Activated T-cell treated with anti-CD3 and anti-CD28 coated beads for 24 hours (primary cell): Measurements from ENCODE around the gene WDR41.
"Not testable (repeated sequence)": the region's sequence is repeated elsewhere in the genome, so short reads cannot be mapped to it uniquely, and the experiment has no call there.

Source experiments
- DNase-seq: peaks from one replicate; pipeline ENCODE4 v3.0.0-alpha.2; 2020; ENCODE audit warnings: low read depth

WDR41 gene

DNA sequence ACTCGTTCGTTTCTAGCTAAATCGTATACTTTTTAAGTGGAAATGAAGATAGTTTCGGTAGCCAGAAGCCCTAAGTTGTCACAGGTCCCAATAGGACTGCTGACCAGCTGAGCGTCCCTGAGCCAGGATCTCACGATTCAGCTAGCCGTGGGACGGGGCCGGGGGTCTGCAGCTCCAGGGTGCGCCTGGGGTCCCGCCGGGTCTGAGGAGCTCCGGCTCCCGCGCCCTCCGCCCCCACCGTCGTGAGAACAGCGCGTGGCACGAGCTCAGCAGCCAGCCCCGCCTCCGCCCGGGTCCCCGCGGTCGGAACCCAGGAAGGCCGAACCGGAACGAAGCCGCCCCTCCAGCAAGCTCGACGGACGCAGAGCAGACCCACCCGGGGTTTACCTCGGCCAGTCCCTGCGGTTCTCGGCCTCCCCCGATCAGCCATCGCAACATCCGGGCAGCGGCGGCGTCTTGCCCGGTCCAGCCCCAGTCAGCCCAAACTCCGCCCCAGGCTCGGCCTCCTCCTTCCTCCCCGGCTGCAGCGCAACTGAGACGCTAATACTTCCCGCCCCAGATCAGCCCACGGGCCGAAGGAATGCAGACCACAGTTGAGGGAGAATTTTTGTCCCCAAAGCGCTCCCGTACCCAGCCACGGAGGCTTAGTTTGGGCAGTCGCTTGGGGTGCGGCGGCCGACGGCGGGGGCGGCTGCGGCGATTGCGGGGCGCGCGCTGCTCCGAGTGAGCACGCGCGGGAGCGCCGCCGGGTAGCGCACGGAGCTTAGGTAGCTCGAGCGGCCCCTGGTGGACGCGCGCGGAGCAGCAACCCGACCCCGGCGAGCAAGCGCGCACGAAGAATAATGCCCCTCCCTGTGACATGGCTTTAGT is at the start of gene WDR41:
Gene WDR41, minus strand, starts transcription at position 534 of the 870 bp plus-strand sequence. Its CDS starts 96 bp downstream, at position 438.
- peak; percentile 80 for DNase-seq

DNA sequence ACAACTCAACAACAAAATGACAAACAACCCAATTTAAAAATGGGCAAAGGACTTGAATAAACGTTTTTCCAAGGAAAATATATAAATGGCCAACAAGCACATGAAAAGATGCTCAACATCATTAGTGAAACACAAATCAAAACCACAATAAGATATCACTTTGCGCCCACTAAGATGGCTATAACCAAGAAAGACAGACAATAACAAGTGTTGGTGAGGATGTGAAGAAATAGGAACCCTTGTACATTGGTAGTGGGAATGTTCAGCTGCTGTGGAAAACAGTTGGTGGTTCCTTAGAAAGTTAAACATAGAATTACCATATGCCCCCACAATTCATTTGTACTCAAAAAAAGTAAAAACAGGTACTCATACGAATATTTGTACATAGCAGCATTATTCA is 39.2 kb upstream of the WDR41 start:
- DNase-seq = no peak

- no peak for DNase-seq
These were observed 26.2 kb upstream of the WDR41 start for GRCh38 chr5:77518304-77518703.

- DNase-seq = no peak
These were observed 22.3 kb upstream of the WDR41 start for GRCh38 chr5:77514457-77514856.

- no peak for DNase-seq
These were observed 21.2 kb upstream of the WDR41 start for GRCh38 chr5:77513321-77513720.

GRCh38 chr5:77501132-77501531 is 9.0 kb upstream of the WDR41 start:
- not testable (repeated sequence) for DNase-seq

DNA sequence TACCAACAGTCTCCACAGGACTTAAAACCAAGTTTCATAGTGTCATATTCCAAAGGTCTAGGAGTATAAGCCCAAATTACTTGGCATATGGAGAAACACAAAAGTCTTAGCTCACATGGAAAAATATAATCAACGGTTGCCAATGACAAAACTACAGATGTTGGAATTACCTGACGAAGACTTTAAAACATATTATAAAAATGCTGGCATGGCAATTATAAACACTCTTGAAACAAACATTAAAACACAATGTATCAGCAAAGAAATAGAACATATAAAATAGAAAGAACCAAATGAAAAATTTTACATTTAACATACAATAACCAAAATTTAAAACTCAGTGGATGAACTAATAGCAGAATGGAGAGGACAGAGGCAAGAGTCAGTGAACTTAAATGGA is 7.9 kb upstream of the WDR41 start:
- no peak for DNase-seq

DNA sequence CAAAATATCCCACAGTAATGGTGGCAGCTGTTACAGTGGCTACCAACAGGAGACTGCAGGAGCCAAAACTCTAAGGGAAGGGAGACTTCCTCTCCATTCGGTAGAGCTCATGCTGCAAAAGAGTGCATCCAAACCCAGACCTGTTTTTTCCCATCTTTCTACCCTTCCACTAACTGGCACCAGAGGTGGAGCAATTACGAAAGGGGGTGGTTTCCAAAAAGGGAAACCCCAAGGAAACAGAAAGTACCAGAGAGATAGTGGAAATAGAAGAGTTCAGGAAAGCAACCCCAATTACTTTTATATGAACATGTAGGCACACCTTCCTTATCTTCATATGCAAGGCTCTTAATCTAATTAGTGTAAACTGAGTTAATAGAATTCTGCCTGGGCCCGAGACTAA is 7.3 kb upstream of the WDR41 start:
- no peak for DNase-seq

DNA sequence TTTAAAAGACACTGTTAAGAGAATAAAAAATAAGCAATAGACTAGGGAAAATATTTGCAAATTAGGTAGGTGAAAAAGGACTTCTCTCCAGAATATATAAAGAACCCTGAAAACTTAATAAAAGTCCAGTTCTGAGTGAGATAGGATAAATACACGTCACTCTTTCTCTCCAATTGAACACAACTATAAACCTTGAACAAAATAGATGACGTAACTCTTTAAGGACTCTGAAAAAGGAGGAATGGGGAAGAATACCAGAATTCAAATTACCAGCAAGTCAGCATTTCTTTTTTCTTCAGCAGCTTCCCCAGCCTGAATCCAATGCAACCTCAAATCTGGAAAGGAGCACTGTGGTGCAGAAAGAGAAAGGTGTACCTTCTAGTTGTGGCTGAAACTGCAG is 6.8 kb upstream of the WDR41 start:
- DNase-seq = no peak

GRCh38 chr5:77494935-77495334 is 2.8 kb upstream of the WDR41 start:
- no peak for DNase-seq

- DNase-seq = no peak
These were observed 511 bp upstream of the WDR41 start for GRCh38 chr5:77492653-77493000.

DNA sequence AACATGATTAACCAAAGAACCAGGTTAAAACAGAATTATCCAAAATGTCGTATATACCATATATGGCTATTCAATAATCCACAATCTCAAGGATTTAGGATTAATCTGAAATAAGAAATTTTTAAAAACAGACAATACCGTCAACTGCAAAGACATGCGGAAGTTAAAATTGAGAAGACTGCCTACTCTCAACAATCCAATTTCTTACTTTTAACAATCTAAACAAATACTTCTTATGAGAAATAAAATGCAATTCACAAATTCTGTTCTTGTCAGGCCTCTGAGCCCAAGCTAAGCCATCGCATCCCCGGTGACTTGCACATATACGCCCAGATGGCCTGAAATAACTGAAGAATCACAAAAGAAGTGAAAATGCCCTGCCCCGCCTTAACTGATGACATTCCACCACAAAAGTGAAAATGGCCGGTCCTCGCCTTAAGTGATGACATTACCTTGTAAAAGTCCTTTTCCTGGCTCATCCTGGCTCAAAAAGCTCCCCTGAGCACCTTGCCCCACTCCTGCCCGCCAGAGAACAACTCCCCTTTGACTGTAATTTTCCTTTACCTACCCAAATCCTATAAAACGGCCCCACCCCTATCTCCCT is 1.3 kb downstream of the WDR41 start:
- not testable (repeated sequence) for DNase-seq

GRCh38 chr5:77486344-77486962 is 5.7 kb downstream of the WDR41 start:
- no peak for DNase-seq

- no peak for DNase-seq
These were observed 8.4 kb downstream of the WDR41 start for GRCh38 chr5:77483682-77484081.

- DNase-seq = not testable (repeated sequence)
These were observed 17.1 kb downstream of the WDR41 start for GRCh38 chr5:77475041-77475440.

- not testable (repeated sequence) for DNase-seq
These were observed 23.2 kb downstream of the WDR41 start for GRCh38 chr5:77468875-77469274.

DNA sequence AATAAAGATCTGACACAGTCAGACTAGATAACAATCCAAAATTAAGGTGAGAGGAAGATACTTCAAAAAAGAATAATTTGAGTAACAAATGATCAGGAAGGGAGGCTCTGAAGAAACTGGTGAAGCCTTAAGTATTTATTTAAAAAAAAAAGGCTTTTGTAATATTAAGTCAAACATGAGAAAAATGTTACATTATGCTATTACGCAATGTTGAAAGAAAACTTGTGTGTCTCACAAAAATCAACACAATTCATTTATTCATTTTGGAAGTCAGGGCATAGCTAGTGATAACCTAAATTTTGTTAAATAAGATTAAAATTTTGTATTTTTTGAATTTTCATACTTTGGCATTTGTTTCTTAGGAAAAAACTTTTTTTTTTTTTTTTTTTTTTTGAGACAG is 28.2 kb downstream of the WDR41 start:
- DNase-seq = no peak

- DNase-seq = no peak
These were observed 30.8 kb downstream of the WDR41 start for GRCh38 chr5:77461287-77461686.

GRCh38 chr5:77454123-77454522 is 38.0 kb downstream of the WDR41 start:
- no peak for DNase-seq

DNA sequence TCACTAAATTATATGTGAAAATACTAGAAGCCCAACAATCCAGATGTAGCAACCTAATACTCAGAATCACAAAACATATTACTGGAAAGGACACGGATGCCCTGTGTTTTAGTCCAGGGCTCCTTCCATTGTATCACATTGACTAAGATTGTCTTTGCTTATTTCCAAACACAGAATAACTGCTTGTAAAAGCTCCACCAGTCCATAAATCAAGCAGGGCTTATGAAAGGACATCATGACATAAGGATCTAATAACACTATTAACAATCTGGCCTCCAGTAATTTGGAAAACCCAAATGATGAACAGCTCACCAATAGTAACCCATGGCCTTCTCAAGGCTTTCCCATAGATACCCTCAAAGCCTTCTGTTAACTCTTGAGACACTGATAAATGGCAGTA is 39.8 kb downstream of the WDR41 start:
- DNase-seq = no peak

GRCh38 chr5:77449981-77450380 is 42.1 kb downstream of the WDR41 start:
- no peak for DNase-seq

- no peak for DNase-seq
These were observed 42.8 kb downstream of the WDR41 start for GRCh38 chr5:77449277-77449676.

DNA sequence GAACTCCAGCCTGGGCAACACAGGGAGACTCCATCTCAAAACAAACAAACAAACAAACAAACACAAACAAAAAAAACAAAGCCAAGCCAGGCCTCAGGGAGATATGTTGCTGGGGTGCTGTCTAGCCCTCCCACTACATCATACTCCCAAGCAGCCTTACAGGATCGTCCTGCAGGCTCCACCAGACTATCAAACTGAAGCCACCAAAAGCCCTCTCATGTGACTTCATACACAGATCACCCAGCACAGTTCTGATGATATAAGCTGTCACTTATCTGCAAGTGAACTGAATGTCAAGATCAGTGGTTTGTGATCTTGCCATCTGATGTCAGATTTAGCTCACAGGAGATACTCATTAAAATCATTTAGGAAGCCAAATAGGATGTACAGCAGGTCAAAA is 43.3 kb downstream of the WDR41 start:
- DNase-seq = no peak
